HS-27A (cell line): ENCODE results near the gene C10orf143.
A peak's percentile ranks its signal among the peaks of the same experiment; 100 is the strongest.
"Not testable (repeated sequence)": the region's sequence is repeated elsewhere in the genome, so short reads cannot be mapped to it uniquely, and the experiment has no call there.

Experiments used
- DNase-seq: peaks from one replicate; pipeline ENCODE4 v3.0.0-alpha.2; 2012; ENCODE audit warnings: low read depth, missing footprints

Gene C10orf143

DNA sequence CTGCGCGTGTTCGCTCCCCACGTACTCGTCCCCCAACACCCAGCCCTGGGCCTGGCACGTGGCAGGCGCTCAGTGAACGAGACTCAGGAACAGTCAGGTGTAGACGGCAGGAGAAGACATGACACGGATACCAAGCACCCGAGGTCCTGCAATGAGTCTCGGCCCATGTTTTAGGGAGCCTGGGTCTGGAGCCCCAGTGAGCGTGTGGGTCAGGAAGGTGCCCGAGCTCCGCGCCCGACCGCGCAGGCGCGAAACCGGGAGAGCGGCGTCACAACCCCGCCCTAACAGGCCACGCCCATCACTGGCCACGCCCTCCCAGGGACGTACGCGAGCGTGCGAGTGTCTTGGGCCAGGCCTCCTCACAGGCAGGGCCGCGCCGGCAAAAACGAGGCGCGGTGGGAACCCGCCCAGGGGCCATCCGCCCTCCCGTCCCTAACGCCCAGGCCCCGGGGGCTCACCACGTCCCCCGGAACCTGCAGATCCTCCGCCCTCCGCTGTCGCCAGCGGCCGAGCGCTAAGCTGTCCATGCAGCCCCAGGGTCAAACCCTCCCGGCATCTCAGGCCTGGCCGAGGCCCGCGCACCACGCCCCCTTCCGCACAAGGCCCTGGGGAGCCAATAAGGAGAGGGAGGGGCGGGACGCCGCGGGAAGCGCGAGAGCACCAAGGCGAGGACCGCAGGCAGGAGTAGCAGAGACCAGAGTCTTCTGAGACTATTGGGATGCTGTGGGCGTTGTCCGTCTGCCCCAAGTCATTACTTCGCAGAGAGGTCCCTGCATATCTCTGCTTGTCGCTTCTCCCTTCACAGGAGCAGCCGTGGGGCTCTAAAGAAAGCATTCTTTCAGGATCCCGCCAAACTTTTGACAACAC is at the start of gene C10orf143:
Gene C10orf143, minus strand, starts transcription at position 585 of the 867 bp plus-strand sequence. Its CDS starts 58 bp downstream, at position 527.
- peak; percentile 77 for DNase-seq

DNA sequence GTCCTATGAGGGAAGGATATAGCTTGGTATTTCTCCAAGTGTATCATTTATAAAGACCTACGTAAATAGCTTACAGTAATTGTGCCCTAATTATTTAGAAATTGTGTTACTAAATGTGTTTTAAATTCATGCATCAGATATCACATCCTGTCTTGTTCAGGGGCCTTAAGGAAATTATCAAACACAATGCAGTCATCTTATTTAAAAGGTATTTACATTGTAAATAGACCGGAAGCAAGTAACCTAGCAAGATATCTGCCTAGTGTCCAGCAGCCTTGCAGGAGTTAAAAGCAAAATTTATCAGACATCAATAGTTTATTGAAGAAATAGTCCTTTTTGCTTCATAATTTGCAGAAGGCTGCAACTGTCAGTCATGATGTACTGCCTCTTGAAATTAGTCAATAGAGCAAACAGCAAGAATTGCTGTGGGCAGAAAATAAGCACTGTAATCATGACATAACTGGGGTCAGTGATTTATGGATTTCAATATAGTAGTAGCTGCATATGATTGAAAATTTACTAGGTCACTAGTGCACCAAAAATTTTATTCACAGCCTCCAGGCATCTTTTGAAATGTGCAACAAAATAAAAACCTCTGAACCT is 48.7 kb upstream of the C10orf143 start:
- DNase-seq, result no peak

GRCh38 chr10:130146042-130146441 is 35.4 kb upstream of the C10orf143 start:
- DNase-seq, result no peak

- no peak for DNase-seq
Measured at GRCh38 chr10:130141878-130142277, 31.2 kb upstream of the C10orf143 start.

- DNase-seq, result no peak
Measured at GRCh38 chr10:130141460-130141859, 30.8 kb upstream of the C10orf143 start.

GRCh38 chr10:130141038-130141437 is 30.4 kb upstream of the C10orf143 start:
- DNase-seq, result no peak

- DNase-seq, result no peak
Measured at GRCh38 chr10:130140425-130140824, 29.8 kb upstream of the C10orf143 start.

DNA sequence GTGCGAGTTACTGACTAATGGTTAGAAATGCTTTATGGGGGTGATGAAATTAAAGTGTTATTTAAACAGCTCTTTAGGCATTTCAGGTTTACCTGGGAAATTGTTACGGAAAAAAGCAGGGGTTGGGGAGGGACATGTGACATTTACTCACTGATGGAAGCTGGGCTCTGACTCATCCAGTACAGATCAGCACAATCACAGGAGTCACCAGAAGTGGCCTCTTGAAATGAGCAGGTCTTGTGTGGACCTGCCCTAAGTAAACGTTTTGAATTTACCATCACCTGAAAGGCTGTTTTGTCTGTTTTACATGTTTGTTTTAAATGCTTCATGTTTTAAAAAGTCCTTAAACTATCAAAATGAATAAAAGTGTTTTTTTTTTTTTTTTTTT is 27.8 kb upstream of the C10orf143 start:
- DNase-seq, result no peak

GRCh38 chr10:130137659-130138478 is 27.2 kb upstream of the C10orf143 start:
- no peak for DNase-seq

- no peak for DNase-seq
Measured at GRCh38 chr10:130137090-130137448, 26.4 kb upstream of the C10orf143 start.

- DNase-seq, result no peak
Measured at GRCh38 chr10:130136226-130137089, 25.8 kb upstream of the C10orf143 start, which contains the start of gene GLRX3. TSS of gene GLRX3 (plus strand) at chr10:130136391. CDS start at chr10:130136421, 30 bp downstream.

- no peak for DNase-seq
Measured at GRCh38 chr10:130135676-130136225, 25.1 kb upstream of the C10orf143 start.

GRCh38 chr10:130128922-130129321 is 18.3 kb upstream of the C10orf143 start:
- DNase-seq, result no peak

- no peak for DNase-seq
Measured at GRCh38 chr10:130128062-130128781, 17.6 kb upstream of the C10orf143 start.

DNA sequence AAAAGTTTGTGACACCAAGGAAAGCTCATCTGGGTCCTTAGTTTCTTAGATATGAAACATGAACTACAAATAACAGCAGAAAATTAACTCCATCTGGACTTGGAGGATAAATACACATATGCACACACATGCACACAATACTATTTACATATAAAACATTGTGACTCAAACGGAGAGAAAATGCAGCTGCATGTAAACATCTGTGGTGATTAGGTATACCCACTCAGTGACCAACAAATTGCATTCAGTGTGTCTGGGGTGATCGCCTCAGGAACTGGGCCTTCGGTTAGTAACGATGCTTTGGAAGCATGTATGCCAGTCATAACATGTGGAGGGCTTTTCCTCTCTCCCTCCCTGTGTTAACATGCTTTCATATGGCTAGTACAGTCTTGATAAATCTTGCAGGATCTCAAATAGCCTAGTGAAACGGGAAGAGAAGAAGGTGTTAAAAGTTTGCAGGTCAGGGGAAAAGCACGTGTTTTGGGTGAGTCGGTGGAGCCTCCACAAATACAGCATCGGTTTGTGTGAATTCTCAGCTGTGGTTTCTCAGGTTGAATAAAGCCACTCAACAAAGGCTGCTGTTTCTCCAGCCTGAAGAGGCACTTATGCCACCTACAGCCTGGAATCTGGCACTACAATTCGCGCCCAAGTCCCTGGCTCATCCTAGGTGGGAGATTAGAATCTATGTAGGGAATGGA is 16.9 kb upstream of the C10orf143 start:
- no peak for DNase-seq

DNA sequence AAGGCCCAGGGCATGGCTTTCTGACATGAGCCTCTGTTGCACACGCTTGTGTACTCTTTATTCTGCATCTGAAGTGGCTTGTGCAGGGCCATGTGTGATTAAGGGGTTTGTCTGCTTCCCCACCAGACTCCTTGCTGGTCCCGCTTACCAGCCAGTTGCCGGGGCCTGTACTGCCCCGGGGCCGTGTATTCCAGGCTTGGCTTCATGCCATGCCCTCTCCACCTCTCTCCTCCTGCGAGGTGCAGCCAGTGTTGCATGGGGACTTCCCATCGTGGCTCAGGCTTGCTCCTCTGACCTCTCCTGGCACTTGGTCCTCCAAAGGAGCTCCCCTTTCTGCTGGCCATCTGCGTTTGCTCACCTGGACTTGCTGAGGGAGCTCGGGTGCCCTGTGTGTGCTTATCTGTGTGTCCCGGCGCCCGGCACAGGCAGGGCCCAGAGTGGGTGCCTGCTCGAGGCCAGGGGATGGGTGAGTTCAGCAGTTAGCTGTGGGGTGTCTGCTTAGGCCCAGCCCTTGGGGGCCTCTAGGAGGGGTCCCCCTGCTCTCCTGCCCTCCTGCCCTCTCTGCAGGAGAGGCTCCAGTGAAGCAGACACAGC is 11.0 kb upstream of the C10orf143 start:
- no peak for DNase-seq

DNA sequence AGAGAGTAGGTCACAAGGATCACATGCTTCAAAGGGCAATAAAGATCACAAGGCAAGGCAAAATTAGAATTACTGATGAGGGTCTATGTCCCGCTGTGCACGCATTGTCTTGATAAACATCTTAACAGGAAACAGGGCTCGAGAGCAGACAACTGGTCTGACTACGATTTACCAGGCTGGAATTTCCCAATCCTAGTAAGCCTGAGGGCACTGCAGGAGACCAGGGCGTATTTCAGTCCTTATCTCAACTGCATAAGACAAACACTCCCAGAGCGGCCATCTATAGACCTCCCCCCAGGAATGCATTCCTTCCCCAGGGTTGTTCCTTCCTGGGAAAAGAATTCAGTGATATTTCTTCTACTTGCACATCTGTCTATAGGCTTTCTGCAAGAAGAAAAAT is 6.9 kb upstream of the C10orf143 start:
- not testable (repeated sequence) for DNase-seq

- DNase-seq, result not testable (repeated sequence)
Measured at GRCh38 chr10:130116942-130117341, 6.3 kb upstream of the C10orf143 start.

- no peak for DNase-seq
Measured at GRCh38 chr10:130112821-130113220, 2.2 kb upstream of the C10orf143 start.

GRCh38 chr10:130111852-130112180 is 1.2 kb upstream of the C10orf143 start:
- DNase-seq, result no peak
